ENCODE data around the gene SPATA19.

SPATA19 gene

DNA sequence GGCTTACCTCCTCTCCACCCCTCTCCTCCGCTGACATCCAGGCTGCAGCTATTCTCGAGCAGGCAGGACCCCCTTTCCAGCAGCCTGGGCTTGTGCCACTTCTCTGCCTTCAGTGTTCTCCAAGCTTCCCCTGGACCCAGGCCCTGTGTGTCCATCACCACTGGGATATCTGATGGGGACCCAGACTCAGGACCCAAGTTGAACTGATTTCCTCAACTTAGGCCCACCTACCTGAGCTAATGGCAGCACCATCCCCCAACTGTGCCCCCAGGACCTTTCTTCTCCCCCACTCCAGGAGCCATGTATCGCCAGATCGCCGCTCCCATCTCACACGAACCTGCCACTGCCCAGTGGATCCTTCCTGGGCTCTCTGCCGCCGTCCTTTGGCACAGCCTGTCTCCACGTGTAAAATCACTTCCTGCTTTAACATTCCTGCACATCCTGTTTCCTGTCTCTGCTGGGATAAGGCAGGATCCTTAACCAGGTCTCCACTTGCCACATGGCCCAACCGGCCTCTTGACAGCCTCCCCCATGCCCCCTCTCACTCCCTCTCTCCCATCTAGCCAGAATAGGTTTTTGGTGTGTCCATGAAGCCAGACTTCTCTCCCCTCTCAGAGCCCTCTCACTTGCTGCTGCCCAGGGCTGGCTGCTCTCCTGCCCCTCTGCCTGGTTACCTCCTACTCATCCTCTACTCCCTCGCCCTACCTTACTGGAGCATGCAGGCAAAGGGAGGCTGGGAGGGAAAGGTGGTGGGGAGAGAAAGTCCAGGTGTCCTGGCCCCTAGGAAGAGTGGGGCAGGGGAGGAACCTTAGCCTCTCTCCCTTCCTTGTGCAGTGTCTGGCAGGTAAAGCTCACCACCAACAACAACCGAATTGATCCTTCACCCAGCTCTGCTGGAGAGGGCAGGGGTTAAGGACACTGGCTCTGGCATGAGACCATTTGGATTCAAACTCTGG, 9.4 kb downstream of the SPATA19 start:
- DNase-seq: no peak

DNA sequence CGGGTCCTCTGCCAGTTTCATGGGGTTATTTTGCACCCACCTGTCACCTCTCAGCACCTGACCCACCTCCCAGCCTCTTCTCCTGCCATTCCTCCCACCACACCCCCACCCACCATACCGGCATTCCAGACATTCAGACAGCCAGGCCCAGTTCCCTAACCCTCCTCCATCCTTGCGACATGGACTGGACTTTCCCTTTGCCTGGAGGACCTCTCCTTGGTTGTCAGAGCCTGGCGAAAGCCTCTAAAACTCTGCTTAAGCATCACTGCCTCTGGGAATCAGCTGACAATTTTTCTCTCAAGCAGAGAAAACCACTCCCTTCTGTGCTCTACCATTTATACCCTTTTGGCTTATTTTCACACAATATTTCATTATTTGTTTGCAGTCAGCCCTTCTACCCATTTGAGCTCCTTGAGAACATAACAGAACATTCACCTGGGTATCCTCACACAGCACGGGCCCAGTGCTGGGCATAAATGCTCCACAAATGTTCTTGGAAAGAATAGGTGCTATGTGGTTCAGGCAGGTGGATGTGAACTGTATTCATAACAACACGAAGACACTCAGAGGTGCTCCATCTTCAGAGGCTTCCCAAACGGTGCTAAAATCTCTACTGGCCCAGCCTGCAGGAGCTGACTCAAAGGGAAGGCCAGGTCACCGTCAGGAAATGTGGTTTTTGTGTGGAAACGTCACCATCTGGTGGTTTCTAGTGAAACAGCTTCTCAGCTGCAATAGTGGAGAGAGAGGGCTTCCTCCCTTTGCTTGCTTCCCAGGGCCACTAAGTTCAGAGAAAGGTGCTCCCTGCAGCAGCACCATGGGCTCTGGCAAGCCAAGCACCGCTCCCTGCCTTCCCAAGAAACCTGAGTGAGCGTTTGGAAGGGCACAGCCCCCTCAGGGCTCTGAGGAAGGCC, 10.4 kb downstream of the SPATA19 start:
- DNase-seq: no peak

DNA sequence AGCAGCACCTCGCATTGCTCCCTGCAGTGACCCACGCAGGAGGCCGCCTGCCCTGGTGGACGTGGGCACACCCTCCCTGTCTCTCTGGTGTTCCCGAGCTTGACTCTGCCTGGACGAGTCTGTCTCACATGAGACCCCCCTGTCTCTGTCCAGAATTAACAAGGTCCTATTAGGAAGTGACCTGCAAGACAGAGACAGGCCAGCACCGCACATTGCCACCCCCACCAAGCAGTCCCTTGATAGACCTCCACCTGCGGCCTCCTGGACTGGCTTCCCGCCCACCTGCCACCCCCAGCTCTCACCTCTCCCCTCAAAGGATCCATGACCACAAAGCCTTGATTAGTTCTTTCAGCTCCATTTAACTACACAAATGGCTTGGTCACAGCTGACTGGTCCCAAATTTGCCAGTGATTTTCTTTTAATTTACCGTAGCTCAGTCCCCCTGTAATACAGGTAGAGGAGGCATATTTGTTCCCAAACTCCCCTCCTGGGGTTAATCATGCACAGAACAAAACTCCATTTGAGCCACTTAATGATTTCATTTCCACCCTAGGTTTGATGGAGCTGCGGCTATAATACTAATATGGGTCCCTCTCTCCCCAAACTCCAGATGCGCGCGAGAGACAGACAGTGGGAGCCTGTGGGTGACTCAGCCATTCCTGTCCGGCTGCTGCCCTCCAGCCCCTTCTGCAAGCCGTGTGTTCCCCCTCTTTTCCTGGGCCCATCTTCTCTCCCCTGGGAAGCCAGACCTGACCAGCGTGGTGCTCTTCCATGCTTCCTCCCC, 11.2 kb downstream of the SPATA19 start:
- no peak for DNase-seq

DNA sequence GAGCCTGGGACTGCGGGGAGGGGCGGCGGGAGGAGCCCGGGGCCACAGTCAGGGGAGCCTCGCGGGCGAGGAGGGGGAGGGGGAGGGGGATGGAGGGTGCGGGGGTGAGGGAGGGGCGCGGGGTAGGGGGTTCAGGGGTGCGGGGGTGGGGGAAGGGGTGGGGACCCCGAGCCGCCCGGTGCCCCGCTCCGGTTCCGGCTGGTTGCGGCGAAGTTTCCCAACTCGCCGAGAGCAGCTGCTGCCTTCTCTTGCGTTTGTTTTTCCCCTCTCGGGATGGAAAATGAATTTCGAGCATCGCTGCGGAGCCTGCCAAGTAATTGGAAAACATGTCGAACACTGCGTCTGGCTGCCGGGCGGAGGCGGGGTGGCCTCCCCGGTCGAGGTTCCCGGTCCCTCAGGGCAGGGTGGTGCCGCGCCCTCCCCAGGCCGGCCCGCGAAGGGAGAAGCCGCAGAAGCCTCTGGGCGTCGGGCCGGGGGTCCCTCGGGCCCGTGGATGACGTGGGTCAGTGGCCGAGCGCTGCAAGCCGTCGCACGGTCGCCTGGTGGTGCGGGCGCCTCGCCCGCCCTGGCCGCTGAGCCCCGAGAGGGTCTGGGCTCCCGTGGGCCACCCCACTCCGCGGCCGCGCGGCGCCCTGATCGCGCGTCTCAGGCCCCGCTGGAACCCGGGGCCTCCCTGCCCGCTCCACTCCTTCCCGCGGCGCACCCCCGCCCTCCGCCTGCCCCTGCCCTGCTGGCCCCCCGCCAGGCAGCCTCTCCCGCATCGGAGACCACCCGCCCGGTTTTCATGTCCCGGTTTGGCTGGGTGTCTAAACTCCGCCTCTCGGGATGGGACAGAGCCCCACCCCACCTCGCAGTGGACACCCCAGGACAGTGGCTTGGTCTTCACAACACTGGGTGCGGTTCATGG, 12.1 kb downstream of the SPATA19 start:
- no peak for DNase-seq

DNA sequence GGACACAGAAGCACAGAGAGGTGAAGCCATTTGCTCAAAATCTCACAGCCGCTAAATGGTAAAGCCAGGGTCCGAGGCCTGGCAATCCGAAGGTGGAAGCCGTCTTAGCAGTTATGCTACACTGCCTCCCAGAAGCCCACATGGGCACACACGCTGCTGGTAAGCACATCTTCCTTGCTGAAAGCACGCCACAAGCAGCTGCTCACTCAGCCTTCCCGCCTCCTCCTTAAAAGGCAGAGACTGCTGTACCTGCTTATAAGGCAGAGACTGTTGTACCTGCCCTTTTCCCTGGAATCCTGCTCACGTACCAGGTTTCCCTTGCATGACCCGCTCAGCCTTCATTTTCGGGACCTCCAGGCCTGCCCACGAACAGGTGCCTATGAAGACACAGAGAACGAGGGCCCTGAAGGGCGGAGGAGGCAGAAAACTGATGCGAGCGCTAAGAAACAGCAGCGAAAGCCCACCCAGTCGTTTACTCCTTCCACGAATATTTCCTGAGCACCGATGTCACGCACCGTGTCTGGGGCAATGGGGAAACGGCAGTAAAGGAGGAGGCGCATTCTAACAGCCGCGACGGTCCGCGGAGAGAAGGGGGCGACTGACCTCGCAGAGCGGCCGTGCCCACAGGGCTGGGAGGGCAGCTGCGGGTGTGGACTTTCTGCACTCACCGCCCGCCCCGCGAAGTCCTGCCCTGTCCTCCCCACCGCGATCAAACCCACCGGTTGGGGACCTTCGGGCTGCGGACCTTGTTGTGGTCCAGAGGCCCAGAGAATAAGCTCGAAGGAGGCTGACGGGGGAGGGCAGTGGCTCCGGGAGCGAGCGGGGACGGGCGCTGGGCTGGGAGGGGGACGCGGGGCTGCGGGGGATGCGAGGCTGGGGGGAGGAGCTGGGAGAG, 13.0 kb downstream of the SPATA19 start:
- no peak for DNase-seq

DNA sequence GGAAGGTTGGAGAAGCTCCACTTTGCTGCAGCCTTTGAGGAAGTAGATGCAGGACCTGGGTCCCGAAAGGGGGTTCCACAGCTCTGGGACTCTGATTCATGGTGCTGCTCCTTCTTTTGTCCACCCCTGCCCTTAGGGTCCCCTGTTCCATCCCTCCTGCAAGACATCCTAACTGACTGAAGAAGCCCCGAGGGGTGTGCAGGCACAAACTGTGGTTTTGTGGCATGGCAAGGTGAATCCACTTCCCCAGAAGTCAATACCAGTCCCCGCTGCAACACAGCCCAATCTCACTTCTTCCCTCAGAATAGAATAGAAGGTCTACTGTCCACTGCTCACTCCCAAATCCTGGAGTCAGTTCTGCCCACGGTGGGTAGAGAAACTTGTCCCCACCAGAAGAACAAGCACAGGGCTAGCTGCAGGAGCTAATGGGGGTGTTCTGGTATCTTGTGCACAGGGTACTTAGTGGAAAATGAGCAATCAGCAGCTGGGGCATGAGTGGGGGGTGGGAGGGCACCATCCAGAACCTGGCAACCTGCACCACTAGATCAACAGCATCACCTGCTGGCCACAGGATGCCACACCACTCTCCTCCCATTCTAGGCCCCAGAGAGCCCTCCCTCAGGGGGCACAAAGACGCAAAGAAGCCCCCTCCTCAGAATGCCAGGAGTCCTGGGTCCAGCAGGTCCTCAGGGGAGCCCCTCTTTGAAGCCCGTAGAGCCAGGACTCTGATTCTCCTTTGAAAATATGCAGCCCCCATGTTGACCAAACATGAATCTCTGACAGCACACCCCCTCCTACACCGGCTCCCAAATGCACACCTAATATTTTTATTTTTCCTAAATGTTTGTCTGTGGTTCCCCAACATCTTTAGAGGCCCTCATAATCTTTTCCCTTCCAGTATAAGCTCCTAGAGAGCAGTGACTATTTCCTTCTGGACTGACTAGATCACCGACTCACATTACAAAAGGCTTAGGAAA, 14.1 kb downstream of the SPATA19 start:
- no peak for DNase-seq

DNA sequence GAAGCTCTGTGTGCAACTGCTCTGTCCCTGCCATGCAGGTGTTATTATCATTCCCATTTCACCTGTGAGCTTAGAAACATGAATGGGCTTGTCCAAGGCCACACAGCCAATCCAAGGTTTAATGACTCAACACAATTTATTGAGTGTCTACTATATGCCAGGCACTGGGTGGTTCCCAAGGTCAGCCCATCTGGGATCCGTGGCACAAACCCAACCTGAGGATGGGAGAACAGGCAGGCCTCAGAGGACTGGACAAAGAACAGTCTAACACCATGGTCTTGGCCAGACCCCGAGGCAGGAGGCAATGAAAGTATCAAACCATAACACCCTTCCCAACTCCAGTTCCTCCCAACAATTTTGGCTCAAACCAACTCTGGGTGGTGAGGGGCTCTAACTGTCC, 15.7 kb downstream of the SPATA19 start:
- no peak for DNase-seq

DNA sequence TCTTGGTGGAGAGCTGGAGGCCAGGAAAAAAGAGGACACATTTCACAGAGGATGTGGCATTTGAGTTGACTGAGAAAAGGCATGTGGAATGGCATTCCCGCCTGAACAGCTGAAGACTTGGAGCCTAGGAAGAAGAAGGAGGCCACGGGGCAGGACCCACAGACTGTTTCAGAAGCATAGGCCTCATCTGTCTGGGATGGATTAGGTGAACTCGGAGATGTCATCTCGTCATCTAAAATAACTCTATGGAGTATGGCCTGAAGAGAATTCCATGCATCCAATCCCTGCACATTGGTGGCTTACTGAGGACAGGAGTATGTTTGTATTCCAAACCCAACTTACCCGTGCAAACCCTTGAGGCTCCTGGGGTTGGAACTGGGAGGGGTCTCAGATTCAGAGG, 16.4 kb downstream of the SPATA19 start:
- no peak for DNase-seq

DNA sequence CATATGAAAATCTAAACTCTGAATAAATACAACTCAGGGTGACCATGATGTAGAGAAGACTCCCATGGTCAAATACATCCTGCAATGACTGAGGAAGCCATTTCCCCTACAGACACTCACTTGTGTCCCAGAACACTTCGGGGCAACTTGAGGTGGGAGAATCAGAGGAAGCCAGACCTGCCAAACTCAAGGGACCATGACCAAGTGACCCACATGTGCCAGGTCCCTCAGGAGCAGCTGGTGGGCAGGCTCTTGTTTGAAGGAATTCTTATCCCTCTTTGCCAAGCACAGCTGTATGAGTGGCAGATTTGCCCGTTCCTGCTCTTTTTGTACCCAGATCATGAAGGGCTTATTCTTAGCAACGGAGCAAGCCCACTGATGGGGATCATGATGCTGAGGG, 17.8 kb downstream of the SPATA19 start:
- no peak for DNase-seq

DNA sequence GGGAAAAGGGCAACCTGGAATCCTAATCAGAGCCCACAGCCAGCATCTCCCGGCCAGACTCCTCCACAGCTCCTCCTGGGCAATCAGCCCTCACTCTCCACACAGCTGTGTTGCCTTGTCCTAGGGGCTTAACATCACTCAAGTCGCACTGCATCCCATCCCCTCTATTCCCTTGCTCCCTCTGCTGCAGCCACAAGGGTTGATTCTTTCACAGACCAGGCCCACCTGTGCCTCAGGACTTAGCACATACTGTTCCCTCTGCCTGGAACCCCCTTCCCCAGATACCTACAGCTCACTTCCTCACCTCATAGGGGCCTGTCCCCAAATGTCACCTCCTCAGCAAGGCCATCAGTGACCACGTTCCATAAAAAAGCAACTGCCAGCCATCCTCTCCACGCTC, 18.4 kb downstream of the SPATA19 start:
- DNase-seq: no peak

DNA sequence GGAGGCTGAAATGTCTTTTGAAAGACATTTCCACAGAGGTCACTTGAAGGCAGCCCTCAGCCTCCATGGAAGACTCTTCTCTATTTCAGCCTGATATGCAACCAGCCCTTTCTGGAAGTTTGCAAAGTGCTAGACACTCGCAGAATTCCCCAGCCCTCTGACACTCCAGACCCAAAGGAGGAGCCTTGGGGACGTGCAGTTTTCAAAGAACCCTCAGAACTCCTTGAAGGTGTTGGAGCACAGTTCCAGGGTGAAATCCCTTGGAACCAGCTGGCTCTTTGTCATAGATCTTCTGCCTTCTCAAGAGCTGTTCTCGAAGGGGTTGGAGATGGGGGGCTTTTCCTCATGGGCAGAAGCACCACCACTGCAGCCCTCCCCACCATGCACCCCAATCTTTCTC, 19.6 kb downstream of the SPATA19 start:
- DNase-seq: no peak

DNA sequence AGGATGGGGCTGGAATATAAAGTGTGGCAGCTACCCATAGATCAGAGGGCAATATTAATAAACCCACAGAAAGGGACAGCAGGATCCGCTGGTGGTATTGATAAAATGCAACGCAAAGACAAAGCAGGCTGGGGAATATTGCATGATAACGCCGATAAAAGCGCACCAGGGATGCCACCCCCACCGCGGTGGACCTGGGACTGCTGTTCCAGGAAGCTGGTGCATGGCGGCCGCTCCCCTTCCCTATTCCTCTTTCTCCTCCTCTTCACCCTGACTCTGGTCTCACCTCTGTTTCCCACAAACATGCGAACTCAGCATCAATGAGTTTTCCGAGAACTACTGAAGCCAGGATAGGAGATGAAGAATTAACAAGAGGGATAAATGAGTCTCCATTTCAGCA, 20.2 kb downstream of the SPATA19 start:
- no peak for DNase-seq

DNA sequence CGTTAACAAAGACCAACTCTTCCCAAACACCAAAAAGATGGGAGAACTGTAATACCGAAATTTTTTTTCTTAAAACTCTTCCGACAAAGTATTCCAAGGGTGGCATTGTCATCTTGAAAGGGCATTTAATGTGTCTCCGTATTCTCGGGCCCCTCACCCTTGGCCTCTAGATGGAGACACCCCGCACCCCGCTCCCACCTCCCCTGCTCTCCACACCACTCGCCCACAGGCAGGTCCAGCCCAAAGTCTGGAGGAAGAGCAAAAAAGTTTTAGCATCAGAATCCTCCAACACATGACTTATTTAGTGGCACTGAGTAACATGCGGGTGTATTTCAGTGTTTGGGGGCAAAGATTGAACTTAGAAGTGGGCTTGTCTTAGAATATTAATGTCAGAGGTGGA, 20.7 kb downstream of the SPATA19 start:
- DNase-seq: no peak

DNA sequence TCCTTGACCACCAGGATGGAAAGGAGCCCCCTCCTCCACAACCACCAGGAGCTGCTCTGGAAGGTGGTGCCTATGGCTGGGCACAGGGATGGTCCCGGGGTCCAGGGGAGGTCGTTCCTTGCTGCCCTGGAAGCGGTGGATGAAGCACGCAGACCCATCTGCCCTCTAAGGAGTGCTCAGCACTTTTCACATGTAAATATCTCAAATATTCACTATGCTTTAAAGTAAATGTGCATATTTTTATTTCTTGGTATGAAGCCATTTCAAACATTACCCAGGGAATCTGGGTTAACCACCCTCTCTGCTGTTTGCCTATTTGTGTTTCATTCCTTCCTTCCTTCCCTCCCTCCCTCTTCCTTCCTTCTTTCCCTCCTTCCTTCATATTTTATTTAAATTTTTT, 21.7 kb downstream of the SPATA19 start:
- DNase-seq: no peak

DNA sequence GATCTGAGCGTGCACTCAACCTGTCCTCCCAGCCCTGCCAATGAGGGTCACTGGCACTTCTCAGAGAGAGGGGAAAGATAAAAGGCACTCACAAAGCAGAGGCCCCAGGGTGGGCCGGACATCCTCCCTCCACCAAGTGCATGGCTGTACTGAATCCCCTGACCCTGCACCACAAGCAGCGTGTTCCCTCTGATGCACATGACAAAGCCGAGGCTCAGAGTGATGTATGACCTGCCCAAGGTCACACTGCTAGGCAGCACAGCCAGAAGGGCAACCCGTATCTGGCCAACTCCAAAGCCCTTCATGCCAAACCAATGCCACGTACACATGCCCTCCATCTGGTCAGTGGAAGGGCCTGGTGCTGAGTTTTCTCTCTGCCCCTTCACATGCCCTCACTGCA, 22.1 kb downstream of the SPATA19 start:
- no peak for DNase-seq

DNA sequence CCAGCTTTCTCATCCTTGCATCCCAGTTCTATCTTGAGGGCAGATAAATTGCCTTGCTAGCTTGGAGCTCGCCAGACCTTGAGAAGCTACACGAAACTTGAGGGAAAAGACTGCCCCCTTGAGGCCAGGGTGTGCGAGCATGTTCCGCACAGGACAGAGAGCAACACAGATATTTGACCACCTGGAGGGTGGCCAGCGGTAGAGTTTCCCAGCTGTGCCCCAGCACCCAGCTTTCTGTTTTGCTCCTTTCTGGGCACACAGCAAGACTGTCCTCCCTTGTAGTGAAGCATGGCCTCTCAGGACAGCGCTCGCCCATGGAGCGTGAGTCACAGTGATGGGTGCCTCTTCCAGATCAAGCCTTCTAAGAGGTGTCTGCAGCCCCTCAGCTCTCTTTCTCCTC, 23.5 kb downstream of the SPATA19 start:
- no peak for DNase-seq

DNA sequence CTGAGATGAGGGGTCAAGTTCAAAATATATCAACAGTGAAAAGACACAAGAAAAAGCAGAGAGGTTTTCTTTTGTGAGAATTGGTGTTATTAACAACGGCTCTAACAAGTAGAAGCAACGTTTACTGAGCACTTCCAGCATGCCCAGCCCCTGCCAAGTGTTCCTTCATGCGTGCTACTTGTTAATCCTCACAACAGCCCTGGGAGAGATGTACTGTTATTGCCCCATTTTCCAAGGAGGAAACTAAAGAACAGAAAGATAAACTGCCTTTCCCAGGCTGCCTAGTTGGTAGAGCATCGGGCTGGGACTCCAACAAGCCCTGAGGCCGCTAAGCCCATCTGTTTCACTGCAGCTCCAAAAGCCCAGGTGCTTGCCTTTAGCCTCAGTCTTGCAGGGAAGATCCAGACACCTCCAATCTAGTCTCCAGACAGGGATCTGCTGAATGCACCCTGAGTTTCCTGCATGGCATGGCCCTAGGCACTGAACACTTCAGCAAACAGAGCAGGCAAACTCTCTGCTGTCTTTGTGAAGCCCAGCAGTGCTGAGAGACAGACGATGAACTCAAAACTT, 25.5 kb downstream of the SPATA19 start:
- no peak for DNase-seq

DNA sequence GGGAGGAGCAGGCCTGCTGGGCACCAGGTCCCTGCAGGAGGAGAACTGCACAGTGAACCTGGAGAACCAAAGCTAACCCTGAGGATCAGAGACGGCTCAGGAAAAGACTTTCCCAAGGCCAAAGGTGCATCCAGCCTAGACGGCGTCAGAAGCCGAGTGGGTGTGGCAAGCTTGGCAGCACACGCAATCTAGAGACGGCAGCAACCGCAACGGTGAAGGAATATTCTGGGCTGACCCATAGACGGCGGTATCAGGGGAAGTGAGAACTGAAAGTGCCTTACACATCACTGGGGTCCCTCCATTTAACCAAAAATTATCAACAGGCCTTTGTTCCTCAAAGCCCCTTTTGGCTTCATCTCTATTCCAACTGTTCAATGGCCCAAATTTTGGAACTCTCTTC, 26.2 kb downstream of the SPATA19 start:
- no peak for DNase-seq

DNA sequence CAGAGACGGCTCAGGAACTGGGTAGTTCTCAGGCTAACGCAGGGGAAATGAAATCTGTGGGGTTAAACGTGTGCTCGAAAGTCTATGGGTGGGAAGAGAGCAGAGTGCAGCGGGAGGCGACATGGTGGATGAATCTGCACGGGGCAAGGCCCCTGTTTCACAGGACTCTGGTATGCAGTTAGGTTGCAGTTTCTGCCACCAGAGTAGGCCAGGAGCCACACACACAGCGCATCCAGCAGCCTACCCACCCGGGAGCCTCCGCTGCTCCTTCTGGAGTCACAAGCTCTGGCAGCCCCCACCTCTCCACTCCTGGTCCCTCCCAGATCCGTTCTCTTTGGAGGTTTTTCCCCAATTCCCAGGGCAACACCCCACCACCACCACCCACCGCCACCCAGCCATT, 27.0 kb downstream of the SPATA19 start:
- DNase-seq: no peak

All from GOT3 (cell line).